Daoy (cell line): ENCODE data around the gene SLC4A2. TPM values are rescaled to one million over a fixed set of nuclear protein-coding genes. Genes with fewer than 3 reads are reported as not detected.
"Not testable (repeated sequence)": the region's sequence is repeated elsewhere in the genome, so short reads cannot be mapped to it uniquely, and the experiment has no call there.

Source experiments
- DNase-seq: peaks from one replicate; pipeline ENCODE4 v3.0.0-alpha.2; 2015; ENCODE audit warnings: low read depth
- total RNA-seq: library from RNA; depleted of rRNA; stranded (reverse); fragments of >200 nt; shearing (Covaris generic); gene quantifications from 2 replicates; pipeline ENCODE4 v1.2.3, GENCODE V29; 2014

SLC4A2 gene
- total RNA-seq, 1 experiment from 2014 or later = 195 TPM

- DNase-seq = no peak
Observed at GRCh38 chr7:151024435-151025056, 34.8 kb upstream of the SLC4A2 start, which contains the start of gene ATG9B. Gene ATG9B, minus strand, starts transcription at chr7:151024494. Its CDS starts 71 bp downstream, at chr7:151024423.

DNA sequence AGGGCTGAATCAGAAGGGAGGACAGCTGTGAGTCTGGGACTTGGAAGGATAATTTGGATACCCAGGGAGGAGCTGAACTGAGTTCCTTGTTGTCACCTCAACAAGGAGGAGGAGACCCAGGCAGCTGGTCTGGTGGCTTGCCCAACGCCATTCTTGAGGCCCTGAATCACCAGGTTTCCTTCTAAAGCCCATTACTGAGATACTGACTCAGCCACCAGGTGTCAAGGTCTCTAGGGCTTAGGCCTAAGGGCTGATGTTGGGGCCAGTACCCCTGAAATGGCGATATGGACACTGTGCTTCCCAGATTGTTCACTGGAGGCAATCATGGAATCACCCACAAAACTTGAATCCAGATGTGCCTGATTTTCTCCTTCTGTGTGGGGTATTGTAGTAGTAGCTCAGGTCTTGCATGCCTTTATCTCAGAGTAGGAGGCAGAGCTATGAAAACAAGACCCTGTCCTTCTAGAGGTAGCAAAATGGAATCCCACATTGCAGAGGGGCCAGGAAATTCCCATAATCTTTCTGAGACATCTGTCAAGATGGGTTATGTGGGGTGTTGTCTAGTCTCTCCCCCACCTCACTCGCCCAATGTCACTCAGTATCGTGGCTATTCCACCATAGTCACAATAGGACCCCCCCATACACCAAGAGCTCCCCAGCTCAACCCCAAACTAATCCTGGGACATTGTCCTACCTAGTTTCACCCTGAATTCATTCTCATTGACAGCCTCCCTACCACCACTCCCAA, 33.3 kb upstream of the SLC4A2 start:
- peak; percentile 69 for DNase-seq

GRCh38 chr7:151026771-151027727, 32.3 kb upstream of the SLC4A2 start:
- DNase-seq = not testable (repeated sequence)

DNA sequence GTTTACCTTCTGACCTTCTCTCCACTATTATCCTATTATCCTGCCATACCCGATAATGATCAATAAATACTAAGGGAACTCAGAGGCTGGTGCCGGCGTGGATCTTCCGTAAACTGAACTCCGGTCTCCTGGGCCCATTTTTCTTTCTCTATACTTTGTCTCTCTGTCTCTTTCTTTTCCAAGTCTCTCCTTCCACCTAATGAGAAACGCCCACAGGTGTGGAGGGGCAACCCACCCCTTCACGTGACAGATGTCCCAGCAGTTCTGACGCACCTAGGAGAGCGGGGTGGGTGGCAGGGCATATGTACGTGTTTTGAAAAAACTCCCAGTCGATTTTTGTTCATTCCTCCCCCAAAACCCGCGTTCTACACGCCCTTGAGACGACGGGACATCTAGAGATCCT, 31.7 kb upstream of the SLC4A2 start:
- not testable (repeated sequence) for DNase-seq

- peak; percentile 100 for DNase-seq
Observed at GRCh38 chr7:151028131-151028947, 31.1 kb upstream of the SLC4A2 start, which contains the start of gene ABCB8. Gene ABCB8, plus strand, starts transcription at chr7:151028450. Its CDS starts 66 bp downstream, at chr7:151028516.

- DNase-seq = no peak
Observed at GRCh38 chr7:151028948-151029501, 30.4 kb upstream of the SLC4A2 start.

DNA sequence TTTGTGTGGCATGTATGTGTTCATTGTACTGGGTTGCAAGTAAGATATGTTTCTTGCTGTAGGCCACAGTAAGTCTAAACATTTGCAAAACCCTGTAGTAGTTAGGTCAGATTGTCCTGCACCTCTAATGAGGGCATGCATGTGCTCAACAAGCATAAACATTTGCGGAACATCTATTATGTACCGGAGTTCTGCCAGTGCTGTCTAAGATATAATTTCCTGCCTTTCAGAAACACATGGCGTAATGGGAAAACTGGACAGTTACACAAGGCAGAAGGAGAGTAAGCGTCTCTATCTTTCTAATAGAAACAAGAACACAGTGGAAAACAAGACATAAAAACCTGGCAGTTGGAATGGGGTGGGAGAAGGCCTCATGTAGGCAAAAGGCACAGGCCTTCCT, 28.4 kb upstream of the SLC4A2 start:
- DNase-seq = no peak

DNA sequence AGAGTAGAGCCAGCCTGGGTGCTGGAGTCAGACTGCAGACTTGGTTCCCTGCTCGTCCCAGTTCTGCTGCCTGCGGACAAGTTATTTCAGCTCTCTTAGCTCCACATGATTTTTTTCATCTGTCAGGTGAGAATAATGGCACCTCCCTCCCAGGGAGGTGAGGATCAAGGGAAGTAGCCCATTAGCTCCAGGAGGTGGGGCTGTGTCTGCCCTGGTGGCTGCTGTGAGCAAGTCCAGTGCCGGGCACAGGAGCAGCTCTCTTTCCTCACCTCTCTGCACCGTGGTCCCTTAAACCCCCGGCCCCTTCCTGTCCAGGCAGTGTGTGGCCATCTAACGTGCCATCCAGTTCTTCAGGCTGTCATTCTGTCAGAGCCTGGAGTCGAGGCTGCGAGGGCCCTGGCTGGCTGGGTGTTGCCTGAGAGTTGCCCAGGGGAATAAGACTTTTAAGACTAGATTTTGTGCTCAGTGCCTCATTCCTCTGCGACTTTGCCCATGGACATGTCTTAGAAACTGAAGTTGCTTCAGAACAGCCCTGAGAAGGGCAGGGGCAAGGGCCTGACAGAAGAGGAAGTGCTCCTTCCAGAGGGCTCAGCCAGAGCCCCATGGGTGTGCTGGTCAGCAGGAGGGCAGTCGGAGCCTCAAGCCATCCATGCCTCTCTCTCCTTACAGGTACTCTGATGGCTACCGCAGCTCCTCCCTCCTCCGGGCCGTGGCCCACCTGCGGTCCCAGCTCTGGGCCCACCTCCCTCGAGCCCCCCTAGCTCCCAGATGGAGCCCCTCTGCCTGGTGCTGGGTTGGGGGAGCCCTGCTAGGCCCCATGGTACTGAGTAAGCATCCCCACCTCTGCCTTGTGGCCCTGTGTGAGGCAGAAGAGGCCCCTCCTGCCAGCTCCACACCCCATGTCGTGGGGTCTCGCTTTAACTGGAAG, 26.2 kb upstream of the SLC4A2 start:
- DNase-seq = no peak

GRCh38 chr7:151033864-151034249, 25.5 kb upstream of the SLC4A2 start:
- no peak for DNase-seq

DNA sequence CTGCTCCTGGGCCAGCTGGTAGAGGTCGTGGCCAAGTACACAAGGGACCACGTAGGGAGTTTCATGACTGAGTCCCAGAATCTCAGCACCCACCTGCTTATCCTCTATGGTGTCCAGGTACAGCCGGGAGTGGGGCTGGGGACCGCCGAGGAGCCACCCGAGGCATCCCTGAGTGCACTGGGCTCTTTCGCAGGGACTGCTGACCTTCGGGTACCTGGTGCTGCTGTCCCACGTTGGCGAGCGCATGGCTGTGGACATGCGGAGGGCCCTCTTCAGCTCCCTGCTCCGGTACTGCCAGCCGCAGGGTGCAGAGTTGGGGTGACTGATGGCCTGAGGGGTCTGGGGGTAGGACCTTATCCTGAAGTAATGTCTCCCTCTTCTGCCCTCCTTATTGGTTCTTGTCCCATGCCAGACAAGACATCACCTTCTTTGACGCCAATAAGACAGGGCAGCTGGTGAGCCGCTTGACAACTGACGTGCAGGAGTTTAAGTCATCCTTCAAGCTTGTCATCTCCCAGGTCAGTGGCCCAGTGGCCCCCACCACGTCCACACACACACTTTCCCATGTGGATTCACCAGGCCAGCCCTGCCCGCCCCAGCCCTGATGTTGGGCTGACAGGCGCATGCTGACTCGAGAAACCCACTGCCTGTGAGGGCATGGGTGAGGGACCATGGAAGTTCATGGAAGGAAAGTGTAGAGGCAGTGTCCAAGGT, 24.9 kb upstream of the SLC4A2 start:
- no peak for DNase-seq

DNA sequence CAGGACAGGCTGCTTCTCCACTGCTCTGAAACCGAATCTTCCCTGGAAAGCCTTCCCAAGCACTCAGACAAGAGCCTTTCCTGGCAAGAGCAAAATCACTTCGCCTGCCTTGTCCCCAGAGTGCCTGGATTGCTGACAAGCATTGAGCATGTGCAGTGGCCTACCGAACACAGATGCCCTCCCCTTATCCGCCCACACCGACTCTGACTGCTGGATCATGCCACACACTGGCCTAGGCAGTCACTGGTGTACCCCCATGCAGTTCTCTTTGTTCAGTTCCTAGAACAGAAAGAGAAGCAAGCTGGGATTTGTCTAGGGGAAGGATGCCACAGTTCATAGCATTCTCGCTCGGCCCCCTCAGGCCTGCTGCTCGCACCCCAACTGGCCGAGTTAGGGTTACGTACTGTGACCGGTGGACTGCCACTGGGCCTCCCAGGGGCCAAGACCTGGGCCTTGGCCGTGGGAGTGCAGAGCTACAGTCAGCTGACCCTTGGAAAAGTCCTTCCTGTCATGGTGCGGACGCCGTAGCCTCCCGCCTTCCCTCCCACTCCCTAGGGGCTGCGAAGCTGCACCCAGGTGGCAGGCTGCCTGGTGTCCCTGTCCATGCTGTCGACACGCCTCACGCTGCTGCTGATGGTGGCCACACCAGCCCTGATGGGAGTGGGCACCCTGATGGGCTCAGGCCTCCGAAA, 24.2 kb upstream of the SLC4A2 start:
- DNase-seq = no peak

- DNase-seq = no peak
Observed at GRCh38 chr7:151035902-151036301, 23.5 kb upstream of the SLC4A2 start.

DNA sequence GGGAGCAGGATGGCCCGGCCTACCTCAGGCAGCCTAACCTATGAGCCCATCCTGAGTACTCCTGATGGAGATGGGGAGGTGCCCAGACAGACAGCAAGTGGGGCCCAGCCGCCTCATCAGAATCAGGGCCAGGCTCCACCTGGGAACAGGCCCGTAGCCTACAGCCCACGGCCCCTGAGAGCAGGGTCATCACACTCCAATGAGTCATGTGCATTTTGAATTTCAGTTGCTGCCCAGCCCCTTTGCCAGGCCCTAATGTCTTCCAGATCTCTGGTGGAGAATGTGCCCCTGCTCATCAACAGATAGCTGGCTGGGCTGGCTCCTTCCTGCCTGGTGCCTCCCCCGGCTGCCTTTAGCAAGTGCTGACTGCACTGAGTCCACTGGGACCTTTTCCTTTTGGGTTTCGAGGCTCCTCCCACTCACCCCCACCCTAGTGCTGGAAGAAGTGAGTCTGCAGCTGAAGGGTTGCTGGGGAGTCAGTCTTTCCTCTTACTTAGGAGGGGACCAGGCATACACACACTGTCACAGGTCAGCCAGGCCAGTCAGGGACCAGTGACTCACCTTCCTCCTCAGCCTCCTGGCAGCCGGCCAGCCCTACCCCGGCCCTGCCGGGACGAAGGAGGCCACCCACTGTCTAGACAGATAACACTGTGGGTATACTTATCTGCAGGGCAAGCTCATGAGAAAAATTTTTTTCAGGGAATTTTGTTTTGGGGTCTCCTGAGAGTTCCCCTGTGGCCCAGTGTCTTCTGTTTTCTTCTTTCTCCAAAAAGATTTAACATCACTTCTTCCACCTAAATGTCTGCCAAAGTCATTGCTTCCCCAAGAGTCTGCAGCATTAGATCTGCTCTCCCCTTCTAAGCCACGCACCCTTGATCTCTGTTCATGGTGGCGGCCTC, 20.2 kb upstream of the SLC4A2 start:
- peak; percentile 99 for DNase-seq

GRCh38 chr7:151039850-151040548, 19.4 kb upstream of the SLC4A2 start:
- DNase-seq = no peak

GRCh38 chr7:151040616-151041375, 18.6 kb upstream of the SLC4A2 start:
- DNase-seq = no peak

- DNase-seq = not testable (repeated sequence)
Observed at GRCh38 chr7:151043449-151043848, 15.9 kb upstream of the SLC4A2 start.
